GM18873 (cell line): ENCODE measurements around the gene MSGN1.

Experiments used
- ATAC-seq: cut with Tn5 transposase; IDR thresholded peaks from one replicate; pipeline ENCODE4 v1.9.1; 2021; ENCODE audit warnings: mild to moderate bottlenecking, moderate library complexity, moderate number of reproducible peaks; ENCODE audit not compliant: unreplicated experiment, low FRiP score

Gene MSGN1

GRCh38 chr2:17816396-17817245, at the start of gene MSGN1:
Gene MSGN1 (plus strand): TSS chr2:17816460. CDS start chr2:17816519, 59 bp downstream.
- ATAC-seq: no peak

- no peak for ATAC-seq
Measured at GRCh38 chr2:17768894-17769293, 47.4 kb upstream of the MSGN1 start.

- ATAC-seq: no peak
Measured at GRCh38 chr2:17771956-17772355, 44.3 kb upstream of the MSGN1 start.

- no peak for ATAC-seq
Measured at GRCh38 chr2:17772532-17772931, 43.7 kb upstream of the MSGN1 start.

GRCh38 chr2:17780546-17780945, 35.7 kb upstream of the MSGN1 start:
- ATAC-seq: no peak

- ATAC-seq: no peak
Measured at GRCh38 chr2:17781482-17781881, 34.8 kb upstream of the MSGN1 start.

- no peak for ATAC-seq
Measured at GRCh38 chr2:17786727-17787126, 29.5 kb upstream of the MSGN1 start.

GRCh38 chr2:17788773-17789172, 27.5 kb upstream of the MSGN1 start:
- no peak for ATAC-seq

- ATAC-seq: no peak
Measured at GRCh38 chr2:17790536-17790935, 25.7 kb upstream of the MSGN1 start.

GRCh38 chr2:17791121-17791816, 25.0 kb upstream of the MSGN1 start:
- ATAC-seq: no peak

- ATAC-seq: no peak
Measured at GRCh38 chr2:17791817-17792130, 24.5 kb upstream of the MSGN1 start.

GRCh38 chr2:17792515-17792914, 23.7 kb upstream of the MSGN1 start:
- no peak for ATAC-seq

- ATAC-seq: no peak
Measured at GRCh38 chr2:17793296-17793695, 23.0 kb upstream of the MSGN1 start.

GRCh38 chr2:17793803-17794354, 22.4 kb upstream of the MSGN1 start:
- ATAC-seq: no peak

- ATAC-seq: no peak
Measured at GRCh38 chr2:17795309-17795708, 21.0 kb upstream of the MSGN1 start.

- ATAC-seq: no peak
Measured at GRCh38 chr2:17798338-17798737, 17.9 kb upstream of the MSGN1 start.

- no peak for ATAC-seq
Measured at GRCh38 chr2:17799301-17800120, 16.7 kb upstream of the MSGN1 start.

- no peak for ATAC-seq
Measured at GRCh38 chr2:17800219-17800618, 16.0 kb upstream of the MSGN1 start.

- ATAC-seq: no peak
Measured at GRCh38 chr2:17800693-17801458, 15.4 kb upstream of the MSGN1 start.

- no peak for ATAC-seq
Measured at GRCh38 chr2:17803497-17803896, 12.8 kb upstream of the MSGN1 start.
